Body of pancreas (tissue), 4 donors: Measurements from ENCODE around the gene ABI1. TPM values are rescaled to one million over a fixed set of nuclear protein-coding genes. Genes with fewer than 3 reads are reported as not detected.
"Not testable (repeated sequence)": the region's sequence is repeated elsewhere in the genome, so short reads cannot be mapped to it uniquely, and the experiment has no call there.

ENCODE experiments used
- ATAC-seq: fragments of 150-250 bp; one replicate; pipeline ENCODE4 v1.9.1; 2016
- DNase-seq, 4 donors: peaks; one replicate each; pipeline ENCODE4 v3.0.0-alpha.2; 2019
- H3K27ac ChIP-seq, 4 donors: fragments of 200-600 bp; sonication (generic); 1 replicate in 3 of 4; 2 replicates in 1 of 4; pipeline versions ENCODE4 v1.5.1 to v1.6.1; 2016 to 2019; ENCODE audit warnings: mild to moderate bottlenecking in 1 of 4, mixed read lengths in 1 of 4, moderate library complexity in 1 of 4
- H3K27me3 ChIP-seq, 2 donors: fragments of 200-600 bp; sonication (generic); one replicate each; pipeline ENCODE4 v1.6.0; 2016; ENCODE audit warnings: mild to moderate bottlenecking in 1 of 2
- H3K36me3 ChIP-seq, 2 donors: fragments of 200-600 bp; sonication (generic); replicated peaks in 1 of 2; 2 replicates each; pipeline ENCODE4 v1.5.1; 2016; ENCODE audit warnings: low read depth in 2 of 2; ENCODE audit not compliant: insufficient read depth in 1 of 2
- H3K4me1 ChIP-seq: fragments of 200-600 bp; sonication (generic); one replicate; pipeline ENCODE4 v1.6.0; 2016
- H3K4me3 ChIP-seq, 2 donors: fragments of 200-600 bp; sonication (generic); 1 replicate in 1 of 2; 2 replicates in 1 of 2; pipeline ENCODE4 v1.5.1; 2016 to 2019
- H3K9me3 ChIP-seq, 3 donors: fragments of 200-600 bp; sonication (generic); 1 replicate in 2 of 3; 2 replicates in 1 of 3; pipeline ENCODE4 v1.5.1; 2016
- CTCF ChIP-seq, 7 experiments: fragments of 450-650 bp in 4 of 7; fragments of 200-600 bp in 3 of 7; sonication (generic) in 3 of 7; IDR thresholded peaks; one replicate each; pipeline ENCODE4 v1.5.1; 2016 to 2019; ENCODE audit warnings: antibody characterized with exemption in 7 of 7
- POLR2A ChIP-seq, 3 donors: fragments of 450-650 bp; IDR thresholded peaks; one replicate each; pipeline ENCODE4 v1.6.1; 2016; ENCODE audit warnings: antibody characterized with exemption in 3 of 3, mild to moderate bottlenecking in 2 of 3
- WGBS, 2 donors: methylation state at CpG; one replicate each; pipeline ENCODE4 v1.1.5; 2017; 5-methylcytosine and 5-hydroxymethylcytosine counted together
- intact Hi-C: fragments of 100-400 bp; cut with DNase I; formaldehyde crosslinking; loops from one replicate; pipeline ENCODE4 v1.15.1; 2023
- total RNA-seq, 2 donors: library from RNA; depleted of rRNA; stranded (reverse); fragments of >200 nt; gene quantifications; one replicate each; pipeline ENCODE4 v1.1.0, GENCODE V29; 2016

ABI1 gene
- 10 to 100 TPM; 13.5 to 24.9 TPM for total RNA-seq

- intact Hi-C loops: no loop called here
These were observed at the start of gene ABI1 for GRCh38 chr10:26860443-26861204. Gene ABI1 (minus strand): TSS chr10:26860958. CDS start chr10:26860863, 95 bp downstream.

GRCh38 chr10:26909753-26910152, 49.0 kb upstream of the ABI1 start:
- no peak overlapping the region for H3K4me3 ChIP-seq
- no peak overlapping the region for H3K27ac ChIP-seq
- no peaks in the 10 kb centered on the region for H3K27me3 ChIP-seq
- TF ChIP-seq POLR2A (IDR thresholded peaks at IDR 0.05): no peak
- no peak for TF ChIP-seq CTCF (IDR thresholded peaks at IDR 0.05)
- no peaks in the 10 kb centered on the region for H3K9me3 ChIP-seq
- DNase-seq (no peak), ATAC-seq (no peak)
- H3K36me3 ChIP-seq: no peaks in the 10 kb centered on the region
- intact Hi-C loops: no loop called here
- 82 to 87% methylated on average over 2 of the region's 2 CpGs for WGBS, 2 donors
- no peaks in the 10 kb centered on the region for H3K4me1 ChIP-seq

More at GRCh38 chr10:26860443-26861204, at the start of gene ABI1:
- Histone ChIP-seq H3K4me3 (peak within 1 kb of the TSS; percentile 81 to 96), H3K27me3 (no peaks in the 10 kb centered on the region), H3K27ac (peak within 1 kb of the TSS; percentile 97 to 99 (median 98)), H3K36me3 (no peaks in the 10 kb centered on the region), H3K4me1 (peaks cover 34% of the 10 kb centered on the region), H3K9me3 (no peaks in the 10 kb centered on the region)
- peak; percentile 93 for ATAC-seq
- peak; percentile 98 to 99 (median 98) for DNase-seq
- 0 to 1% methylated on average over 33 to 47 of the region's 59 CpGs for WGBS, 2 donors
- TF ChIP-seq POLR2A (IDR thresholded peaks at IDR 0.05): peak; percentile 93 to 99 (median 99)
- TF ChIP-seq CTCF (IDR thresholded peaks at IDR 0.05): no peak

- not testable (repeated sequence) for DNase-seq, H3K4me1 ChIP-seq
These were observed 44.6 kb upstream of the ABI1 start for GRCh38 chr10:26905253-26905781.

GRCh38 chr10:26903431-26904217, 42.9 kb upstream of the ABI1 start:
- intact Hi-C loops: no loop called here
- no peak overlapping the region for H3K27ac ChIP-seq
- H3K4me3 ChIP-seq: no peak overlapping the region
- no peaks in the 10 kb centered on the region for H3K4me1 ChIP-seq
- H3K36me3 ChIP-seq: no peaks in the 10 kb centered on the region
- H3K27me3 ChIP-seq: no peaks in the 10 kb centered on the region
- DNase-seq: no peak
- 43 to 64% methylated on average over 5 of the region's 5 CpGs for WGBS, 2 donors
- ATAC-seq: no peak
- TF ChIP-seq POLR2A (IDR thresholded peaks at IDR 0.05): no peak
- no peak for TF ChIP-seq CTCF (IDR thresholded peaks at IDR 0.05)
- no peaks in the 10 kb centered on the region for H3K9me3 ChIP-seq

More at GRCh38 chr10:26905253-26905781, 44.6 kb upstream of the ABI1 start:
- intact Hi-C loops, ATAC-seq, H3K4me3 ChIP-seq, H3K27me3 ChIP-seq, H3K36me3 ChIP-seq, H3K27ac ChIP-seq, H3K9me3 ChIP-seq: not testable (repeated sequence)
- WGBS, 2 donors: 84 to 95% methylated on average over 6 to 19 of the region's 26 CpGs

- H3K4me3 ChIP-seq, H3K4me1 ChIP-seq, H3K9me3 ChIP-seq, intact Hi-C loops, H3K27me3 ChIP-seq, DNase-seq, H3K36me3 ChIP-seq, ATAC-seq, H3K27ac ChIP-seq: not testable (repeated sequence)
- WGBS, 2 donors: 68 to 79% methylated on average over 4 to 6 of the region's 11 CpGs
These were observed 31.7 kb upstream of the ABI1 start for GRCh38 chr10:26892306-26892923.
